Coronary artery (tissue), 2 donors: ENCODE data around the gene MMS19.

Experiments
- DNase-seq: peaks from one replicate; pipeline ENCODE4 v3.0.0-alpha.2; 2017; ENCODE audit warnings: low spot score
- H3K27ac ChIP-seq, 2 donors: fragments of 200-600 bp; sonication (generic); one replicate each; pipeline ENCODE4 v1.5.1; 2016 to 2019
- H3K4me3 ChIP-seq: fragments of 200-600 bp; sonication (generic); 2 replicates; pipeline ENCODE4 v1.5.1; 2016; ENCODE audit warnings: mild to moderate bottlenecking, moderate library complexity
- CTCF ChIP-seq: fragments of 200-600 bp; sonication (generic); IDR thresholded peaks from one replicate; pipeline ENCODE4 v1.5.1; 2019; ENCODE audit warnings: antibody characterized with exemption

Gene MMS19

GRCh38 chr10:97408496-97408992, 89.7 kb downstream of the MMS19 start:
- H3K4me3 ChIP-seq, result no peak overlapping the region
- no peak for TF ChIP-seq CTCF
- H3K27ac ChIP-seq, result peak overlapping the region in 1 of 2 donors; percentile 7
- DNase-seq, result no peak
